HG03457 (cell line): ENCODE measurements around the gene CDH13.

Source experiments
- ATAC-seq: cut with Tn5 transposase; IDR thresholded peaks from one replicate; pipeline ENCODE4 v1.9.1; 2021; ENCODE audit warnings: moderate number of reproducible peaks; ENCODE audit not compliant: unreplicated experiment

CDH13 gene

GRCh38 chr16:83840060-83840617, 1213.4 kb downstream of the CDH13 start:
- no peak for ATAC-seq

GRCh38 chr16:83842291-83842690, 1215.5 kb downstream of the CDH13 start:
- no peak for ATAC-seq

GRCh38 chr16:83842756-83843507, 1216.2 kb downstream of the CDH13 start:
- no peak for ATAC-seq

- ATAC-seq, result no peak
Observed at GRCh38 chr16:83843657-83844056, 1216.9 kb downstream of the CDH13 start.

- ATAC-seq, result no peak
Observed at GRCh38 chr16:83845263-83845662, 1218.5 kb downstream of the CDH13 start.

GRCh38 chr16:83847371-83848225, 1220.8 kb downstream of the CDH13 start:
- no peak for ATAC-seq

- ATAC-seq, result no peak
Observed at GRCh38 chr16:83849421-83849820, 1222.7 kb downstream of the CDH13 start.
